ENCODE data around the gene FANK1.
A peak's percentile ranks its signal among the peaks of the same experiment; 100 is the strongest.
"Not testable (repeated sequence)": the region's sequence is repeated elsewhere in the genome, so short reads cannot be mapped to it uniquely, and the experiment has no call there.

FANK1 gene

DNA sequence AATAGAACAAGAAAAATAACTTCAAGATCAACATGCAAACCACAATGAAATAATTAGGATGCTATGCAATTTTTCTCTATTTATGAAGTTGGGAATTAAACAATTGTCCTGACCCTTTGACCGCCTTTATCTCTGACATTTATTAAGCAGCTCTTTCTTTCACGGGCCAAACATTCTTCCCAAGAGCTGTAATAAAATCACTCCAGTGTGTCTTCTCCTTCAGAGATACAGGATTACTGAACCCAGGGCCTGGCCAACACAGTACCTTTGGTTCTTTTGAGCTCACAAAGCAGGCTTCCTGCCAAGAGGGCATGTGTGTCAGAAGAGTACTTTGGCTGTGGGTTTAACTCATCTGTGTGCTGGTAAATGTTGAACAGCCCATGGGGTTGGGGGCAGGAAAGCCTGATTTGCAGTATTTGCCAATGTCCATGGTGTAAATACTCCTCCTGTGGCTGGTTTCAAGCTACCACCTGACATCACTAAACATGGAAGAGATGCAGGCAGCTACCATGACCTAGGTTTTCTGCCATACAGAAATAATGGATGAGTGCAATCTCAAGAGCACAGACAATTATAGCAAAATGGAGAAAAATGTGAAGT, 121.7 kb downstream of the FANK1 start:
- DNase-seq: no peak

DNA sequence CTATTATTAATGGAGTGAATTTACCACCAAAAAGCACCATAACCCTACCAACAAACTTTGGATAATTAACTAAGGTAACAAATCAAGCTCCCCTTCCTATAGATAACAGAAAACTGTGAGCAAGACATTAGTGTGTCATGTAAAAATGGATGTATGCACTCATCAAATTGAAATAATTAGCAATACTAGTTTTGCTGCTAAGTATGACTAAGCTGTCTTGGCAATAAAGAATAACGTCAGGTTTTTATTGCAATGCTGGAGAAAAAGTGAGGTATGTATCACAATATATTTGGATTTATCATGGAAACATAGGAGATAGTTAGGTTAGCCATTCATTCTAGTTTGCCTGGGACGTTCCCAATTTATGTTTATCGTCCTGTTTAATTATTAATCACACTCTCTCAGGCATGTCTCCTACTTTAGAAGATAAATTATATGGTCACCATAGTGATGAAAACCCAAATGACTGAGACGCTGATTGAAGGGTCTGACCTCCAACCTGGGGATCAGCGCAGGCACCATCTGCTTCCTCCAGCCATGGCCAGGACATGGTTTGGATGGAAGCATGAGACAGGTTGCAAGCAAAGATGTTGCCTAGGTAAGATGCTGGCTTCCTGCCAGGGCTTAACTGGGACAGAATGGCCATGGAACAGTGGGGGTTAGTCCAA, 125.6 kb downstream of the FANK1 start:
- no peak for DNase-seq

DNA sequence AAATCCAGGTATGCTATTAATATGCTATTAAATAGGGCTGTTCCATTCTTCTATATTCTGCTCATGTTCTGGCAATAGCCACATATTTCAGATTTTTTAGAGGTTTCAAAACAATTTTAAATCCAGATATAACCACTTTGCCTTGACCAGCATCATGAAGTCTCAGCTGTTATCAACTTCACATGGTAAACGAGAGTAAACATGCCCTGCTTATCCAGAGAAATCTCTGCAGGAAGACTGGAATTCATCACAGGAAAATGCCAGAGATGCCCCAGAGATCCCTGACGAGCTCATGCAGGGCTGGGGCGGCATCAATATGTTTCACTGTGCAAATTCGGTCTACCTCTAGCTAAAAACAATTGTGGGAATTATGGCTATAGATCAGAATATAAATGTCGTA, 126.5 kb downstream of the FANK1 start:
- no peak for DNase-seq

DNA sequence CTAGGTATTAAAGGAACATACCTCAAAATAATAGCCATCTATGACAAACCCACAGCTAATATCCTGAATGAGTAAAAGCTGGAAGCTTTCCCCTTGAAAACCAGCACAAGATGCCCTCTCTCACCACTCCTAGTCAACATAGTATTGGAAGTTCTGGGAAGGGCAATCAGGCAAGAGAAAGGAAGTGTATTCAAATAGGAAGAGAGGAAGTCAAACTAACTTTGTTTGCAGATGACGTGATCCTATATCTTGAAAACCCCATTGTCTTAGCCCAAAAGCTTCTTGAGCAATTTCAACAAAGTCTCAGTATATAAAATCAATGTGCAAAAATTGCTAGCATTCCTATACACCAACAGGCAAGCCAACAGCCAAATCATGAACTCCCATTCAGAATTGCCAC, 131.3 kb downstream of the FANK1 start:
- no peak for DNase-seq

DNA sequence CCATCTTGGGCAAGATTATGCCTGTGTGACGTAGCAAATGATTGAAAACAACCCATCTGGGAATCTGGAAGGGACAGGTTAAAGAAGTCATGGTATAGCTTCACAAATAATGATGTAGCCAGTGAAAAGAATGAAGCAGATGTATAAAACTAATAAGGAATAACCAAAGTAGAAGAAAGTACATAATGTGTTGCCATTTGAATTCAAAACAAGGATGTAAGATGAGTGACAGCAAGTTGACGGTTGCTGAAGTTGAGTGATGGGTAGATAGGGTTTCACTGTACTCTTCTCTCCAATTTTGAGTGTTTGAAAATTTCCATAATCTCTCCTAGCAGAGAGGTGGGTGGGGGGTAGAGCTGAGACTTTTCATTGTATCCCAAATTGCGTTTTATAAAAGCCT, 133.6 kb downstream of the FANK1 start:
- DNase-seq: no peak

DNA sequence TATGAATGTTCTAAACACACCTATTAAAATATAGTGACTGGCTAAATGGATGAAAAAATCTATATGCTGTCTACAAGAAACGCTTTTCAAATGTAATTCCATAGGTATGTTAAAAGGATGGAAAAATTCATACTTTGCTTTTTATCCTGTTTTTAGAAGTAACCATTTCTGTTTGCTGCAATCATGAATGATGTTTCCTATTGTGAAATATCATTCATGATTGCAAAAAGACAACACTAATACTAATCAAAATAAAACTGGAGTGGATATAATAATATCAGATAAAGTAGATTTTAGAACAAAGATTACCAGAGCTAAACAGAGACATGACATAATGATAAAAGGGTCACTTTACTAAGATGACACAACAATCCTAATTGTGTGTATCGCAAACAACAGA, 138.2 kb downstream of the FANK1 start:
- DNase-seq: no peak

DNA sequence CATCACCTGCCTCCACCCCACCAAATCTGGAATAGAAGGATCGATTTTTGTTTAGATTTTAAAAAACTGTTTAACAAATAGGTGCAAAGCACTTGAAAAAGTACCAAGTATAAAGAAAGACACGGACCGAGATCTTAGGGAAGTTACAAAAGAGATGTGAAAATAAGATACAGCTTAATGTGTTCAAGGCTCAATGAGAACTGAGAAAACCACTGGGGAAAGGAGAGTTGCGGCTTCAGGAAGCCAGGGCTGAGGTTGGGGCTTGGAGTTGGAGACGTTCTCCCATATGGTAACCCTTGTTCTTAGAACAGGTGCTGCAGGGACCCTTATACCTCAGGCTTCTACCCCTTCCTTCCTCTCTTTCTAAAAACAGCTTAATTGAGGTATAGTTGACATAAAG, 140.2 kb downstream of the FANK1 start:
- no peak for DNase-seq

DNA sequence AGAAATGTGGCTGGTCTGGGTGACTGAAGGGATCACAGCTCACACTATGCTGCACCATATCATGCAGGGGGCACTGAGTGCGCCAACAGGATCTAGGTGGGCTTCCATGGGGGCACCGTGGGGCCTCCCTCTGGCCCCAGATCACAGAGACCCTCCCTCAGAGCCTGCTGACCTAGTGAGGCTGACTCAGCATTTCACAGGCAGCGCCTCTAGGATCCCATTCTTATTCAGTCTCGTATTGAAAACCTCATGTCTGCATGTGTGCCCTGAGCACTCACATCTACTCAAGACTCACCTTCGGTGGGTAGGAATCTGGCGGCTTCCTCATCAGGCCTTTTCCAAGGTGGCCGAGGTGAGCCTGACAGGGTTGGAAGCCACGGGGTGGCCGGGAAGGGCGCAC, 141.6 kb downstream of the FANK1 start:
- DNase-seq: no peak

DNA sequence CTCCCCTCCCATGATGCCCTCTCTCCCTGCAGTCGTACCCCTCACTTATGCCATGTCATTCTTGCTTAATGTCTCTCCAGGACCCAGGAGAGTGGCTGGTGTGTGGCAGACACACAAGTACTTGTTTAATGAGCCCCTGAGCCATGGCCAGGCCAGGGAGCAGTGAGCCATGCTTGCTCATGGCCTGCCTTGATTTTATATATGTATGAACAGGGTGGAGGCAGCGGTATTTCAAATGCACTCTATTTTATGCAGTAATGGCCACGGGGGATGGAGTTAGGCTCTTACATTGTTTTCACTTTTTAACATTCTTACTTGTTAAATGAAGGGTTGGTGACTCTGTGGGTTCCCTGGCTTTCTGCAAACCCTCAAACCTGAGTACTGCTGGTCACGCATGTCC, 144.8 kb downstream of the FANK1 start:
- DNase-seq: no peak

DNA sequence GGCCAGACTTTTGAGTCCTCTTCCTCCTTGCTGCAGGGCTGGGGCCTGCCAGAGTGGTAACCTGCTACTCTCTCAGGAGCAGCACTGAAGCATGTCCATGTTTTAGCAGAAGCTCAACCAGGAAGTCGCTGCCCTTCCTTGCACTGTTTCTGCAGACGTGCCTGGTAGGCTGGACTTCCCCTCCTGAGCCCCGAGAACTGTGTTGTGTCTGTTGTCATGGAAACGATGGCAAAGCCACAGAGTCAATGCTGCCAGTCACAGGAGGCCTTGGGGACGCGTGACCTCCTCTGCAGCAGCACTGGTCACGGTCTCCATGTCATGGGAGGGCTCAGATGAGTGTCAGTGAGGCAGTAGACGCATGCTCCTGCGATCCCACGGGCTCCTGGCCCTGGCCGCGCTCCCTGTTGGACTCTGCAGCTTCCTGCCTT, 145.5 kb downstream of the FANK1 start:
- DNase-seq: peak in 43 of 56 donors; percentile 6 to 72 (median 32)

DNA sequence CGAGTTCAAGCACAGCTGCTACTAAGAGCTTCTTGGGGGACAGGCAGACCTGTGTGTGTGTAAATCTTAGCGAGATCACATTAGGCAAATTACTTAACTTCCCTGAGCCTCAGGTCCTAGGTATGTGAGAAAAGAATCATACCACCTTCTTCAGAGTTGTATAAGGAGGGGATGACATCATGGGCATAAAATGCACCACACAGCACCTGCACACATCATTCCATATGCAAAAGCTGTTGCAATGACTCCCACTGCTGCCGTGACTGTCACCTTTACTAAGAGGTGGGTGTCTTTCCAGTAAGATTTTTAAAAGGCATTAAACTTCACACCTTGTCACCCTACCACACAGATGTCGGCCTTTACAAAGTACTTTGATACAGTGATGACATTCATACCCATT, 146.0 kb downstream of the FANK1 start:
- no peak for DNase-seq

DNA sequence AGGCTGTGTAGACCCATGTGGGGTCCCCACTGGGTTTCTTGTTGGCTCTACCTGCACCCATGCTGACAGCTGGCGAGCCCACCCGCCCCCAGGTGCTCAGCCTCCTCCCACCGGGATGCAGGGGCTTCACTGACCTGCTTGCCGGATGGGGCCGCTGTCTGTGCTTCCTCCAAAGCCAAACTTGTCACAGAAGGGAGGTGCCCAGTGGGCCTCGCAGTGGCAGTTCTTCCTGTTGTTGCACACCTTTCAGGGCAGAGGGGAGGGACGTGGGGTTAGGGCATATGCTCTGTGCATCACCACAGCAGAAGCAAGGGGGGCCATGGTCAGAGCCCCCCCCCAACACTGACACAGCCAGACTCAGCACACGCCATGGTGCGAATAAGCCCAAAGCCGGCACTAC, 146.5 kb downstream of the FANK1 start:
- DNase-seq: no peak

DNA sequence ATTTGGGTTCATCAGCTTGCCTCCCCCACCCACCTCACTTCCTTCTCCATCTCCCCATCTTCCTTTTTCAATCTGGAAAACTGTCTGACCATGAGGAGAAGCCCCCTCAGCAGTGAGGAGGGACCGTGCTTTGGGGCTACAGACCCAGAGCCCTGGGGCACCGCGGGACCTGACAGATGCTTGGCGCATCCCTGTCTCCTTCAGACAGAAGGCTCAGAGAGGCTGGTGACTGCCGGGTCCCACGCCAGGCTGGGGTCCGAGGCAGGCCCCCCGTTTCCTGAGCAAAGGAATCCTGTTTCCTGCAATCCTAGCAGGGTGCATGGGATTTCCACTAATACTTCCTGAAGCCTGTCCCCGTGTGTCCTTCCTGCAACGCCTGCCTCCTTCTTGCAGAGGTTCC, 147.0 kb downstream of the FANK1 start:
- no peak for DNase-seq

DNA sequence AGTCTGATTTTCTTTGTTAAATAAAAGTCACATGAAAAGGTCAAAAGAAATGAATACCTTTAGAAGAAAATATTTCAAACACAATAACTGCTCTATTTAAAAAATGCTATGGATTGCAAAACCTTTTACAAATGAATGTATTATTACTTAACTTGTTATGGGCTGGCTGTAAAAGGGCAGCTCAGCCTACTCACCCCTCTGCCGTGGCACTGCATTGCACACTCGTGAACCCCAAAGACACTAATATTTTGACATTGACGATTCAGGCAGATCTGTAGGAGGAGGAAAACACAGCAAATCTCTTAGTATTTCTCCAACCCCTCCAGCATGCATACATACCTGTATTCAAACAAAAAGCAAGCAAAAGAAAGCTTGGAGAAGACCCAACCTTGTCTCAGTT, 149.5 kb downstream of the FANK1 start:
- no peak for DNase-seq

DNA sequence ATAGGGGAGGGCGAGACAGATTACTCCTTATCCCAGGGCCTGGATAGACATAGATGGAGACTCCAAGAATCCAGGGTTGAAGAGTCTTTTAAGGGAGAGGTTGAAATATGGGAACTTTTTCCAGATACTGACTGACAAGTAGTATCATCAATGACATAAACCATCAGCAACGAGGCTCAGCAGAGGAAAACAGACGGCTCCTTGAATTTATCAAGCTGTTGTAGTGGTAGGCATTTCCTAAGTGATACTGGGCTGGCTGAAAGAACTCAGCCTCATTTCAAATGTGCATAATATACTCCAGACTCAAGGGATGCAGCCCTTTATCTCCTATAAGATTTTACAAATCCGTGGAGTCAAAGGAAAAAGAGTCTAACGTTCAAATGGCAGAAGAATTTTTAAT, 150.5 kb downstream of the FANK1 start:
- DNase-seq: no peak

DNA sequence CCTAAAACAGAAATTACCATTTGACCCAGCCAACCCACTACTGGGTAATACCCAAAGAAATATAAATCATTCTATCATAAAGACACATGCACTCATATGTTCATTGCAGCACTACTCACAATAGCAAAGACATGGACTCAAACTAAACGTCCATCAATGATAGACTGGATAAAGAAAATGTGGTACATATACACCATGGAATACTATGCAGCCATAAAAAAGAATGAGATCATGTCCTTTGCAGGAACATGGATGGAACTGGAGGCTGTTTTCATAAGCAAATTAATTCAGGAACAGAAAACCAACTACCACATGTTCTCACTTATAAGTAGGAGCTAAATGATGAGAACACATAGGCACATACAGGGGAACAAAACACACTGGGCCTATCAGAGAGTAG, 151.4 kb downstream of the FANK1 start:
- DNase-seq: not testable (repeated sequence)

DNA sequence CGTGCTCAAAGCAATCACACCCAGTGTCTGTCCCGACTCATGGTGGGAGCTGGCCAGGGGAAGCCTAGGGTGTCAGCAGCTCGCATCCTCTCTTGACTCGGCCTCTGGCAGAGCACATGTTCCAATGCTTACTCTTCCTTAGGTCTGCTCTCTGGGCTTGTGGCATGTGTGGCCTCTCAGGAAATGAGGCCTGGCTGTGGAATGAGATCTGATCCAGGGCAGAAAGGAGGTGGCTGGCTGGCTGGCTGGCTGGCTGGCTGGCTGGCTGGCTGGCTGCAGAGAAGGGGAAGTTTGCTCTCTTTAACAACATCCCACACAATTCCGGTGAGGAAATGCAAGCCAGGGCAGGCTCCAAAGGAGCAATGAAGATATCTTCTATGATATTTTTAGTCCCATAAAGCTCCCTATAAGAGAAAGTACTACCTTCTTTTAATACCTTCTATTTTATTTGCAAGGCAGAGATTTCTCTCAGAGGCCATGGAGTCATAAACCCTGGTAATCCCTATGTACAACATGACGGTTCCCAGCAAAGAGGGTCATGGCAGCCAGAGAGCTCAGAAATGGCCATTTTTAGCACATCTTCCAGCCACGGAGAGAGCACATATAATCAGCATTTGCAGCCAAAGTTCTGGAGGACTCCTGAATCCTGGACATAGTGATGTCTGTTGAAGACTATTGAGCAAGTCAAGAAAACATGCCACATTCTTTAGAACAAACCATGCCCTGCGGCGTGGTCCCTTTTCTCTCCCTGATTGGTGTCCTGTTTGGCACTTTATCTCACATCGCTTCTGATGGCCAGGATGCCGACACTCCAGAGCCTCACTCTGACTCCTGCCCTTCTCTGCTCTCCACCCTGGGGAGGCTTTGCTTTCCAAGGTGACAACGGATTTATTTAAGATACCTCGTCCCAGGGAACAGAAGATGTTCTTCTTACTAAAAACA, 153.7 kb downstream of the FANK1 start:
- no peak for DNase-seq

DNA sequence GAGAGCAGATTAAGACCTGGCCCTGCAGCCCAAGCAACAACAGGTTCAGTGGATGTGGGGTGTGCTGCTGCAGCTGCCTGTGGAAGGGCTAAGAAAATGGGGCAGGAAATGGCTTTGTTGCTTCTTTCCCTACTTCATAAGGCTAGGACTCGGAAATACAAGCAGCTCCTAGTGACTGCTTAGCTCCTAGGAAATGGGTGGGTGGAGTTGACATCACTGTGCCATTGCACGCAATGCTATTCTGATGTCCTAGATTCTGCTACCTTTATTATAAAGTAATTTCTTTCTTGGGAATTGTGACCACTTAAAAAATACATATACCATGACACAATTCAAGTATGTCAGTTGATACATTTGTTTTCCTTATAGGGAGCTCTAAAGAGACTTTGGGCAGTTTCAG, 155.8 kb downstream of the FANK1 start:
- DNase-seq: no peak

DNA sequence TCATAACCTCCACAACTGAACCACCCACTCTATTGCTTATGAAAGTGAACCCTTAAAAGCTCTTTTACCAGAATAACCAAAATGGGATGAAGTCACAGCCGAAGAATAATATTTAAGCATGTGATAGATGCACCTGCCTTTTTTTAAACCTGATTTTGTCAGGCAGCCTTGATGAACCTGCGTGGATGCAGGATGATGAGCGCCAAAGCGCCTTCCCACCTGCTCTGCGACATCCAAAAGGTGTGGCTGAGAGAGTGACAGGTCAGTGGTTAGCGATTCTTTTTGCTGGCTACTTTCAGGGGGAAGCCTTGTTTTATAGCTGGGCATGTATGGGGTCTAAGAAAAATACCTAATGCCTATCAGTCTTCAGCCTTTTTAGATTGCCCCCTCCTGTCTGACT, 157.8 kb downstream of the FANK1 start:
- DNase-seq: no peak

DNA sequence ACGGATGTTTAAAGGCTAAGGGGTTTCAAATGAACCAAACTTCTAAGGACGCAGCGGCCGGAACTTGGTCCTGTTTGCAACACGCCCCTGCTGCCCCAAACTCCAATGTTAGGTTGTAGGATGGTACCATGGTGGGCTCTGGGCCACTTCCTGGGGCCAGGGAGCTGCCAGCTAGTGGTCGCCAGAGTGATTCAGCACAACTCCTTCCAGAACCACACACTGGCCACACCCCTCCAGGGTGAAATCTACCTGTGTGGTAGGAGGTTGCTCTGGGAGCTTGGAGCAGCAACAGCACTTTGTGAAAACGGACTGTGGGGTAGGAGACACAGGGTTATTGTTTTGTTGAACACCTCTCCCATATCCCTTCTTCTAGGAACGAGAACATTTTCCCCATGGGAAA, 161.1 kb downstream of the FANK1 start:
- DNase-seq: no peak

DNA sequence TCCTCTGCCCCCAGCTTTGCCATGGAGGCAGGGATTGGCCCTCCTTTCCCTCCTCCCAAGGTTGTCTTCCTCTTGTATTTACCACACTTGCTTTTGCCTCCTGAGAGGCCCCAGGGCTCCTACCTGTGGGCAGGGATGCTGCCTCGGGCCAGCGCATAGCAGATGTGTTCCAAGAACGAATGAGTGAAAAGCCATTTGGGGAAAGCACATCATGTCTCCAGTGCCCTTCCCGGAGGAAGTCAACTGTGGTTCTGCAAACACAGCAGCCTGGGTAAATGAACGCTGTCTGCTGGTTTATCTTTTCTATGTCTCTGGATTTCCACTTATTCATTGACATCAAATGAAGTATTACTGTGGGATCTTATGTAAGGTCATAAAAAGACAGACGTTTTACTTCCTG, 161.7 kb downstream of the FANK1 start:
- no peak for DNase-seq

DNA sequence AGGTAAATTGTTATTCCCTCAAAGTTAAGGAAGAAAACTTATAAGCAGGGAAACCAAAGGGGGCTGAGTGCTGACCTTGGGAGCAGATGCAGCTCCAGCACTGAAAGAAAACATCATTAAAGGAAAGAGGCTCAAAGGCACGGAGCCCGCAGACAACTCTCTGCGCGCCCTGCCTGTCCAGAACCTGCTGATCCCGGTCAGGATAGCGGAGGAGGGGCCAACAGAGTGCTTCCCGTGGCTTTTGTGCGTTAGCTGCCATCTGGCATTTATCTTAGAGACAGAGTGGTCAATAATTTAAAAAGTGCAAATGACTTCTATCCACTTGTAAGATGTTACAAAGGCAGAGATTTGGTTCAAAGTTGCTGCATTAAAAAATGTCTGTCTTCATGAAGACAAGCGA, 162.1 kb downstream of the FANK1 start:
- no peak for DNase-seq

Measured in amygdala (tissue), 56 donors.